Tibial artery (tissue), 4 donors: ENCODE measurements around the gene SECISBP2.

Experiments
- DNase-seq, 2 donors: peaks; one replicate each; pipeline ENCODE4 v3.0.0-alpha.2; 2019
- H3K27ac ChIP-seq, 2 donors: fragments of 200-600 bp; sonication (generic) in 1 of 2; 1 replicate in 1 of 2; 2 replicates in 1 of 2; pipeline ENCODE4 v1.5.1; 2018 to 2019; ENCODE audit warnings: mild to moderate bottlenecking in 1 of 2
- H3K27me3 ChIP-seq, 2 donors: fragments of 200-600 bp; sonication (generic) in 1 of 2; one replicate each; pipeline versions ENCODE4 v1.5.1 to v1.6.0; 2016 to 2019
- H3K36me3 ChIP-seq, 3 donors: fragments of 200-600 bp; sonication (generic) in 2 of 3; one replicate each; pipeline ENCODE4 v1.5.1; 2016 to 2019; ENCODE audit warnings: mild to moderate bottlenecking in 2 of 3
- H3K4me1 ChIP-seq, 4 donors: fragments of 200-600 bp; sonication (generic) in 2 of 4; 1 replicate in 3 of 4; 2 replicates in 1 of 4; pipeline ENCODE4 v1.5.1; 2016 to 2019
- H3K4me3 ChIP-seq, 2 donors: fragments of 200-600 bp; sonication (generic) in 1 of 2; 1 replicate in 1 of 2; 2 replicates in 1 of 2; pipeline ENCODE4 v1.5.1; 2018 to 2019; ENCODE audit warnings: mild to moderate bottlenecking in 2 of 2
- H3K9me3 ChIP-seq, 3 donors: fragments of 200-600 bp; sonication (generic) in 1 of 3; one replicate each; pipeline ENCODE4 v1.5.1; 2016 to 2019
- intact Hi-C: fragments of 100-400 bp; cut with DNase I; formaldehyde crosslinking; loops from one replicate; pipeline ENCODE4 v1.15.0; 2023; ENCODE audit warnings: low total_unique reads
- TF ChIP-seq, protein P1 (sequence below), 2 experiments: fragments of 200-600 bp in 1 of 2; fragments of 450-650 bp in 1 of 2; IDR thresholded peaks; one replicate each; pipeline ENCODE4 v1.5.1; 2017 to 2019; ENCODE audit warnings: antibody characterized with exemption in 2 of 2, mild to moderate bottlenecking in 1 of 2, moderate library complexity in 1 of 2

SECISBP2 gene

DNA sequence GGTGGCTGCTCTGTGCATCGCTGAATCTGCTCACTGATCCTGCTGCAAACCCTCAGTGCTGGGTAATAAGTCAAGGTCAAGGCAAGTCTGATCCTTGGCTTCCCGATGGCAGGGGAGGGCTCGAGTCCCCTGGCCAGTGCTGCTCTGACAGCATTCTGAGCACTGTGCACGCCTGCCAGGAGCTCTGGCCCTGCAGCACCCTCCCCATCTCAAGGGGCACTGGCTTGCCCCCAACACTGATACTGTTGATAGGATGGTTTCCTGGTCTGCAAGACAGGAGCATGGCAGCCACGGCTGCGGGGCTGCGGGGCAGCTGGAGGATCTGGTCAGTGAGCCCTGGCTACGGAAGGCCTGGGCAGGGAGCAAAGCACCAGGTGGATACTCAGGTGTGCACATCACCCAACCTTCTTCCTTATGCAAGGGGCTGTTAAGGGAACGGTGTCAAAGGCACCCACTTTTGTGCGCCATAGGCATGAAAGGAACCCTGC, 71.8 kb downstream of the SECISBP2 start:
- H3K27me3 ChIP-seq: no peaks in the 10 kb centered on the region
- H3K27ac ChIP-seq: no peak overlapping the region
- peaks cover 0 to 3% (median 0%) of the 10 kb centered on the region in 4 donors for H3K4me1 ChIP-seq
- DNase-seq: no peak
- H3K9me3 ChIP-seq: no peaks in the 10 kb centered on the region
- H3K4me3 ChIP-seq: no peak overlapping the region
- intact Hi-C loops: no loop called here
- H3K36me3 ChIP-seq: peaks cover 0 to 93% (median 0%) of the 10 kb centered on the region in 3 donors
- TF ChIP-seq, protein P1, sequence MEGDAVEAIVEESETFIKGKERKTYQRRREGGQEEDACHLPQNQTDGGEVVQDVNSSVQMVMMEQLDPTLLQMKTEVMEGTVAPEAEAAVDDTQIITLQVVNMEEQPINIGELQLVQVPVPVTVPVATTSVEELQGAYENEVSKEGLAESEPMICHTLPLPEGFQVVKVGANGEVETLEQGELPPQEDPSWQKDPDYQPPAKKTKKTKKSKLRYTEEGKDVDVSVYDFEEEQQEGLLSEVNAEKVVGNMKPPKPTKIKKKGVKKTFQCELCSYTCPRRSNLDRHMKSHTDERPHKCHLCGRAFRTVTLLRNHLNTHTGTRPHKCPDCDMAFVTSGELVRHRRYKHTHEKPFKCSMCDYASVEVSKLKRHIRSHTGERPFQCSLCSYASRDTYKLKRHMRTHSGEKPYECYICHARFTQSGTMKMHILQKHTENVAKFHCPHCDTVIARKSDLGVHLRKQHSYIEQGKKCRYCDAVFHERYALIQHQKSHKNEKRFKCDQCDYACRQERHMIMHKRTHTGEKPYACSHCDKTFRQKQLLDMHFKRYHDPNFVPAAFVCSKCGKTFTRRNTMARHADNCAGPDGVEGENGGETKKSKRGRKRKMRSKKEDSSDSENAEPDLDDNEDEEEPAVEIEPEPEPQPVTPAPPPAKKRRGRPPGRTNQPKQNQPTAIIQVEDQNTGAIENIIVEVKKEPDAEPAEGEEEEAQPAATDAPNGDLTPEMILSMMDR (IDR thresholded peaks at IDR 0.05): no peak

DNA sequence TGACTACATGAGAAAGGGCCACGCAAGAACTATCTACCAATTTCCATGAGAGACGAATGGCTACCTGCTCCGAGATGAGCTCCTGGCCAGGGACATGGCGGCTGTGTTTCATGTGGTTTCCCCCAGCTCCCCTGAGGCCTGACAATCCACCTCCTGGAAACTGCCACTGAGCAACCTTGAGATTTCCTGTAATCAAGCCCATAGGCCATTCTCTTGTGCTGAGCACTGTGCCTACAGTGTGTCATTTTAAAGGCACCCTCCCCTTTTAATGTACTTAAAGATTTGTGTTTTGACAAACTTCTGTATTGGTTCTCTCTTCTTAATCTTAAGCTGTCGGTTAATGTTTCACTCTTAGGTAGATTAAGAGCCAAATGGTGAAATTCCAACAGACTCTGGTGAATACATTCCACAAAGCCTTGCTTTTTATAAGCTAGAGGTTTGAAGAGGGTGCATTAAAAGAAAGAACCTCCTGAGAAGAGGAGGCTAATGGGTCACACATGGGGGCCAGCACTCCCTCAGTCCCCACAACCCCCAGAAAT, 72.3 kb downstream of the SECISBP2 start:
- peaks cover 0 to 3% (median 0%) of the 10 kb centered on the region in 4 donors for H3K4me1 ChIP-seq
- no peaks in the 10 kb centered on the region for H3K9me3 ChIP-seq
- no peak overlapping the region for H3K4me3 ChIP-seq
- peaks cover 0 to 88% (median 0%) of the 10 kb centered on the region in 3 donors for H3K36me3 ChIP-seq
- TF ChIP-seq, protein P1 (IDR thresholded peaks at IDR 0.05): no peak
- no peak overlapping the region for H3K27ac ChIP-seq
- DNase-seq: no peak
- intact Hi-C loops: no loop called here
- no peaks in the 10 kb centered on the region for H3K27me3 ChIP-seq

DNA sequence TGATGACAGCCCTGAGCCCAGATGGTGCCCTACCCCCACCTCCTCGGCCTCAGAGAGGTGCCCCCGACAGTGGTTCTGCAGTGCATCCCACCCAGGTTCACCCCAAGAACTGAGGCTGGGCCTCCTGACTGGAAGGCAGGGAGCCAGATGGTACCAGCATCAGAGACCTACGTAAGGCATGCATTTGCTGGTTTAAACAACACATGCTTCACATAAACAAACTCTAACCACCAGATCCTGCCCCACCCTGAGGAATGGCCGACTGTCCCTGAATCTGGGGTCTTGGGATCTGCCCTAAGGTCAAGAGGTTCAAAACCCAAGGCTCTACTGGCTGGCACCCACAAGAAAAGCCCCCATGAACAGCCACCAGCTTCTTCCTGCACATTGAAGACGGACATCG, 73.3 kb downstream of the SECISBP2 start:
- no peak overlapping the region for H3K27ac ChIP-seq
- no peaks in the 10 kb centered on the region for H3K9me3 ChIP-seq
- H3K4me1 ChIP-seq: peaks cover 0 to 3% (median 0%) of the 10 kb centered on the region in 4 donors
- H3K36me3 ChIP-seq: peaks cover 0 to 88% (median 4%) of the 10 kb centered on the region in 3 donors
- H3K4me3 ChIP-seq: no peak overlapping the region
- DNase-seq: no peak
- H3K27me3 ChIP-seq: no peaks in the 10 kb centered on the region
- TF ChIP-seq, protein P1 (IDR thresholded peaks at IDR 0.05): no peak
- intact Hi-C loops: no loop called here

DNA sequence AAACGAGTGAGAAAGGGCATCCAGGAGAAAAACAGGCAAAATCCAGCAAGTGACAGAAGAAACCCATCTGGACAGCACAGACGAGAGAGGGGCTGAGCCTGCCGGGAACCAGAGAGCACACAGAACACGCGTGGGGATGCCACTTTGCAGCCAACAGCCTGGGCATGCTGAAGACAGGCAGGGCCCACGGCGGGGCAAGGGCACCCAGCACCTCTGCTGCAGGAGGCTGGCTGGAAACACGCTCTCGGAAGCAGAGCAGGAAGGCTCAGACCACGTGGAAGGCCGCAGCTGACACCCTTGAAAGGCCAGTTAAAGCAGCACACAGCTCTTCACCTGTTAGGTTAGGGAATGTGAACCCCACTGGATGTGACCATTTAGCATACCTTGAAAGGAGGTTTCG, 76.1 kb downstream of the SECISBP2 start:
- H3K4me3 ChIP-seq: no peak overlapping the region
- H3K27me3 ChIP-seq: no peaks in the 10 kb centered on the region
- intact Hi-C loops: loop anchor here (2.0 kb wide), 1 partner anchor 24 kb away; no protein-coding TSS in a partner anchor
- no peaks in the 10 kb centered on the region for H3K4me1 ChIP-seq
- no peak for DNase-seq
- TF ChIP-seq, protein P1 (IDR thresholded peaks at IDR 0.05): no peak
- peaks cover 0 to 89% (median 8%) of the 10 kb centered on the region in 3 donors for H3K36me3 ChIP-seq
- no peaks in the 10 kb centered on the region for H3K9me3 ChIP-seq
- no peak overlapping the region for H3K27ac ChIP-seq

DNA sequence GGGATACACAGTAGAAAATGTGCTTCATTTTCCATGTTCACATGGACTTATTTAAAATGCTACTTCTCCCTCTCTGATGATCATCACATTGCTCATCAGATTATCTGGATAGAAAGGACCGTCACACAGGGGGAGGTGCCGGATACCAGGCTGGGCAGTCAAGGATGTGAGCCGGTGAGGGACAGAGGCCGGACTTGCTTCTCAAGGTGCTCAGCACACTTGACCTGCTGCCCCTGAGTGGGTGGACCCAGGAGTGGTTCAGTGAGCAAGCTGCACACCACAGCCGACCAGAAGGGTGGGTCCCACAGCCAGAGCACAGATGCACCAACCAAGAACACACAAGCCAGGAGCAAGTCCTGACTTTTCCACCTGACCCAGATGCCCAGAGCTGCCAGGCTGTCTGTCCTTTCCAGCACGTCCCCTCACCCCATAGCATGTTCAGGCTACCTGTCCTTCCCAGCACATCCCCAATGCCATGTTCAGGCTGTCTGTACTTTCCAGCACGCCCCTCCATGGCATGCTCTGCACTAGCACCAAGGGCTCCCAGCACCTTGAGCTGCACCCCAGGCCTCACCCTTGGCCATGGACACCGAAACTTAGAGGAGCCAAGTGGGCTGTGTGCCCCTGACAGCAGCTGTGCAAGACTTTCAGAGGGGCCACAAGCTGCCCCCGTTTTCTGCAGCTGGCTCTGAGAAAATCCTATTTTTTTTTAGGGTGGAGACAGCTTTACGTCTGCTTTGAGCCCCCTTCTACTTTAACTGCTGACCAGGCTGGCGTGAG, 77.8 kb downstream of the SECISBP2 start:
- Histone ChIP-seq H3K27me3 (no peaks in the 10 kb centered on the region), H3K9me3 (no peaks in the 10 kb centered on the region), H3K4me1 (no peaks in the 10 kb centered on the region), H3K4me3 (no peak overlapping the region), H3K36me3 (peaks cover 0 to 77% (median 8%) of the 10 kb centered on the region in 3 donors), H3K27ac (no peak overlapping the region)
- TF ChIP-seq, protein P1 (IDR thresholded peaks at IDR 0.05): no peak
- no peak for DNase-seq
- intact Hi-C loops: loop anchor here (2.0 kb wide), 1 partner anchor 25 kb away; no protein-coding TSS in a partner anchor
